CD14-positive monocyte (primary cell): ENCODE data around the gene OR2Y1. TPM values are rescaled to one million over a fixed set of nuclear protein-coding genes. Genes with fewer than 3 reads are reported as not detected.

Experiments used
- DNase-seq, 3 donors: peaks; one replicate each; pipeline ENCODE4 v3.0.0-alpha.2; 2011 to 2022
- H2AFZ ChIP-seq: 2 replicates; pipeline ENCODE4 v1.6.0; 2012; ENCODE audit warnings: mild to moderate bottlenecking, low read depth, low read length, inconsistent platforms; ENCODE audit not compliant: insufficient read depth, poor library complexity, severe bottlenecking
- H3K27ac ChIP-seq, 2 donors: 1 replicate in 1 of 2; 2 replicates in 1 of 2; pipeline ENCODE4 v1.5.1; 2012 to 2013; ENCODE audit warnings: low read length in 2 of 2, control low read depth in 1 of 2, inconsistent platforms in 1 of 2, low read depth in 1 of 2, mild to moderate bottlenecking in 1 of 2
- H3K27me3 ChIP-seq, 2 donors: one replicate each; pipeline versions ENCODE4 v1.6.0 to v1.6.1; 2011 to 2013; ENCODE audit warnings: low read length in 2 of 2; ENCODE audit not compliant: control insufficient read depth in 2 of 2, insufficient read depth in 2 of 2
- H3K36me3 ChIP-seq, 2 donors: replicated peaks in 1 of 2; 1 replicate in 1 of 2; 2 replicates in 1 of 2; pipeline versions ENCODE4 v1.5.1 to v1.6.1; 2012 to 2013; ENCODE audit warnings: low read length in 2 of 2, control low read depth in 1 of 2, inconsistent platforms in 1 of 2, mild to moderate bottlenecking in 1 of 2; ENCODE audit not compliant: insufficient read depth in 2 of 2, control insufficient read depth in 1 of 2
- H3K4me1 ChIP-seq, 2 donors: 1 replicate in 1 of 2; 2 replicates in 1 of 2; pipeline versions ENCODE4 v1.5.1 to v1.6.1; 2012 to 2013; ENCODE audit warnings: low read length in 2 of 2, control low read depth in 1 of 2, inconsistent platforms in 1 of 2, mild to moderate bottlenecking in 1 of 2, moderate library complexity in 1 of 2; ENCODE audit not compliant: insufficient read depth in 2 of 2, control insufficient read depth in 1 of 2
- H3K4me2 ChIP-seq: replicated peaks from 2 replicates; pipeline ENCODE3; 2012; ENCODE audit warnings: low read length, moderate library complexity, mild to moderate bottlenecking; ENCODE audit not compliant: poor library complexity, severe bottlenecking; ENCODE audit errors: extremely low read depth
- H3K4me3 ChIP-seq, 3 experiments: fragments of 200-600 bp in 1 of 3; sonication (generic) in 1 of 3; replicated peaks in 1 of 3; 1 replicate in 2 of 3; 2 replicates in 1 of 3; pipeline ENCODE4 v1.5.1; 2011 to 2013; ENCODE audit warnings: low read length in 3 of 3, mild to moderate bottlenecking in 3 of 3, control low read depth in 2 of 3, low read depth in 2 of 3, inconsistent platforms in 1 of 3, moderate library complexity in 1 of 3
- H3K79me2 ChIP-seq: 2 replicates; pipeline ENCODE4 v1.6.0; 2012; ENCODE audit warnings: mild to moderate bottlenecking, control low read depth, inconsistent platforms, low read length, moderate library complexity; ENCODE audit not compliant: insufficient read depth
- H3K9ac ChIP-seq: 2 replicates; pipeline ENCODE4 v1.6.0; 2017; ENCODE audit warnings: low read length, mild to moderate bottlenecking; ENCODE audit not compliant: insufficient read depth, poor library complexity, severe bottlenecking
- H3K9me3 ChIP-seq, 2 donors: replicated peaks in 1 of 2; 1 replicate in 1 of 2; 2 replicates in 1 of 2; pipeline versions ENCODE4 v1.5.1 to v1.6.1; 2012 to 2013; ENCODE audit warnings: low read length in 2 of 2, control low read depth in 1 of 2; ENCODE audit not compliant: control insufficient read depth in 1 of 2, insufficient read depth in 1 of 2
- H4K20me1 ChIP-seq: 2 replicates; pipeline ENCODE4 v1.6.0; 2012; ENCODE audit warnings: mild to moderate bottlenecking, low read length, control low read depth, moderate library complexity; ENCODE audit not compliant: insufficient read depth
- H3K27ac Mint-ChIP-seq, 7 donors: one replicate each; pipeline ENCODE4 v1.8.0; 2020; ENCODE audit warnings: mild to moderate bottlenecking in 7 of 7, mixed read lengths in 7 of 7, moderate library complexity in 6 of 7, inconsistent platforms in 2 of 7
- H3K27me3 Mint-ChIP-seq, 3 donors: one replicate each; pipeline ENCODE4 v1.8.0; 2021 to 2022; ENCODE audit warnings: low read depth in 3 of 3, mild to moderate bottlenecking in 3 of 3, mixed read lengths in 3 of 3, moderate library complexity in 3 of 3, inconsistent platforms in 1 of 3
- H3K36me3 Mint-ChIP-seq, 2 donors: one replicate each; pipeline ENCODE4 v1.8.0; 2020; ENCODE audit warnings: mixed read lengths in 2 of 2, inconsistent platforms in 1 of 2, mild to moderate bottlenecking in 1 of 2
- H3K4me1 Mint-ChIP-seq: one replicate; pipeline ENCODE4 v1.8.0; 2020; ENCODE audit warnings: mild to moderate bottlenecking, mixed read lengths
- H3K4me3 Mint-ChIP-seq, 2 donors: one replicate each; pipeline ENCODE4 v1.8.0; 2020; ENCODE audit warnings: mild to moderate bottlenecking in 2 of 2, mixed read lengths in 2 of 2, moderate library complexity in 1 of 2
- H3K9me3 Mint-ChIP-seq, 7 donors: one replicate each; pipeline ENCODE4 v1.8.0; 2020 to 2022; ENCODE audit warnings: mixed read lengths in 7 of 7, mild to moderate bottlenecking in 6 of 7, moderate library complexity in 6 of 7, inconsistent platforms in 2 of 7
- CTCF ChIP-seq: fragments of 200-600 bp; IDR thresholded peaks from one replicate; pipeline ENCODE4 v1.8.0; 2022; ENCODE audit warnings: antibody characterized with exemption, mild to moderate bottlenecking
- WGBS: methylation state at CpG from one replicate; pipeline ENCODE4 v1.1.5; 2013; ENCODE audit warnings: missing lambda C conversion rate; ENCODE audit not compliant: insufficient coverage; 5-methylcytosine and 5-hydroxymethylcytosine counted together
- intact Hi-C, 2 donors: fragments of 100-400 bp; cut with micrococcal nuclease; formaldehyde crosslinking; loops; one replicate each; pipeline versions ENCODE4 v1.15.0 to v1.15.1; 2023
- polyA plus RNA-seq, 3 donors: library from polyadenylated mRNA; depleted of rRNA in 1 of 3; unstranded in 2 of 3; stranded (reverse) in 1 of 3; fragments of 300-500 nt in 2 of 3; fragments of >200 nt in 1 of 3; fragmentation: Illumina TruSeq in 2 of 3; gene quantifications; 1 replicate in 2 of 3; 2 replicates in 1 of 3; pipeline ENCODE4 v1.2.3, GENCODE V29; 2012 to 2021

Gene OR2Y1
- polyA plus RNA-seq, 3 donors, result not detected

- no peak overlapping the region for H3K27ac ChIP-seq
- peaks cover 9 to 22% (median 11%) of the 10 kb centered on the region in 3 donors for H3K27me3 Mint-ChIP-seq
- no peak overlapping the region for H2AFZ ChIP-seq
- WGBS, result no CpG with 5 or more reads among the region's 8 CpGs
- H3K4me3 ChIP-seq, result no peak overlapping the region
- no peaks in the 10 kb centered on the region for H3K79me2 ChIP-seq
- peaks cover 0 to 2% (median 0%) of the 10 kb centered on the region in 7 donors for H3K9me3 Mint-ChIP-seq
- DNase-seq, result no peak
- H3K36me3 ChIP-seq, result no peaks in the 10 kb centered on the region
- no peak overlapping the region for H3K4me2 ChIP-seq
- no peak for TF ChIP-seq CTCF
- H3K36me3 Mint-ChIP-seq, result no peaks in the 10 kb centered on the region
- H4K20me1 ChIP-seq, result no peaks in the 10 kb centered on the region
- H3K4me1 ChIP-seq, result no peaks in the 10 kb centered on the region
- H3K4me3 Mint-ChIP-seq, result no peak overlapping the region
- no peak overlapping the region for H3K9ac ChIP-seq
- H3K27ac Mint-ChIP-seq, result peak overlapping the region in 1 of 7 donors; percentile 55
- H3K27me3 ChIP-seq, result no peaks in the 10 kb centered on the region
- H3K4me1 Mint-ChIP-seq, result no peaks in the 10 kb centered on the region
- intact Hi-C loops, result no loop called here
- H3K9me3 ChIP-seq, result no peaks in the 10 kb centered on the region
These were observed 14.9 kb downstream of the OR2Y1 start for GRCh38 chr5:180724944-180725343.

GRCh38 chr5:180723936-180724335 is 15.9 kb downstream of the OR2Y1 start:
- Histone ChIP-seq H4K20me1 (no peaks in the 10 kb centered on the region), H3K9me3 (no peaks in the 10 kb centered on the region), H3K4me1 (no peaks in the 10 kb centered on the region), H3K4me3 (no peak overlapping the region), H3K9ac (no peak overlapping the region), H3K27ac (no peak overlapping the region), H2AFZ (no peak overlapping the region), H3K36me3 (no peaks in the 10 kb centered on the region), H3K79me2 (no peaks in the 10 kb centered on the region), H3K4me2 (no peak overlapping the region), H3K27me3 (no peaks in the 10 kb centered on the region)
- no peak for DNase-seq
- H3K4me3 Mint-ChIP-seq, result no peak overlapping the region
- no peaks in the 10 kb centered on the region for H3K4me1 Mint-ChIP-seq
- H3K9me3 Mint-ChIP-seq, result peaks cover 0 to 2% (median 0%) of the 10 kb centered on the region in 7 donors
- WGBS, result no CpG with 5 or more reads among the region's 5 CpGs
- H3K36me3 Mint-ChIP-seq, result no peaks in the 10 kb centered on the region
- intact Hi-C loops, result no loop called here
- no peak for TF ChIP-seq CTCF
- H3K27ac Mint-ChIP-seq, result no peak overlapping the region
- H3K27me3 Mint-ChIP-seq, result peaks cover 8 to 22% (median 11%) of the 10 kb centered on the region in 3 donors
